Effector memory CD4-positive, alpha-beta T cell (primary cell): ENCODE data around the gene MOSPD2.

Source experiments
- DNase-seq, 3 donors: peaks; one replicate each; pipeline ENCODE4 v3.0.0-alpha.2; 2020
- H3K27ac ChIP-seq: 2 replicates; pipeline ENCODE4 v1.7.0; 2013; ENCODE audit warnings: mild to moderate bottlenecking, low read length, moderate library complexity; ENCODE audit not compliant: insufficient read depth, poor library complexity, severe bottlenecking
- H3K27me3 ChIP-seq: replicated peaks from 2 replicates; pipeline ENCODE4 v1.7.0; 2013; ENCODE audit warnings: mild to moderate bottlenecking, low read length; ENCODE audit not compliant: insufficient read depth, control insufficient read depth, poor library complexity, severe bottlenecking
- H3K36me3 ChIP-seq: 2 replicates; pipeline ENCODE4 v1.7.0; 2013; ENCODE audit warnings: mild to moderate bottlenecking, low read length, moderate library complexity; ENCODE audit not compliant: control insufficient read depth, insufficient read depth
- H3K4me1 ChIP-seq: 2 replicates; pipeline ENCODE4 v1.7.0; 2013; ENCODE audit warnings: low read length, mild to moderate bottlenecking; ENCODE audit not compliant: control insufficient read depth, insufficient read depth, poor library complexity, severe bottlenecking
- H3K4me3 ChIP-seq: 2 replicates; pipeline ENCODE4 v1.7.0; 2013; ENCODE audit warnings: low read length, low read depth, mild to moderate bottlenecking; ENCODE audit not compliant: insufficient read depth, poor library complexity, severe bottlenecking
- H3K9me3 ChIP-seq: 2 replicates; pipeline ENCODE4 v1.7.0; 2013; ENCODE audit warnings: mild to moderate bottlenecking, low read length, moderate library complexity; ENCODE audit not compliant: control insufficient read depth

MOSPD2 gene

GRCh38 chrX:14865201-14865600 lies 8.0 kb upstream of the MOSPD2 start:
- Histone ChIP-seq H3K36me3 (no peaks in the 10 kb centered on the region), H3K4me3 (no peak overlapping the region), H3K27ac (no peak overlapping the region), H3K27me3 (no peaks in the 10 kb centered on the region), H3K9me3 (no peaks in the 10 kb centered on the region), H3K4me1 (no peaks in the 10 kb centered on the region)
- DNase-seq = no peak

GRCh38 chrX:14871767-14872166 lies 1.5 kb upstream of the MOSPD2 start:
- Histone ChIP-seq H3K4me1 (no peaks in the 10 kb centered on the region), H3K9me3 (no peaks in the 10 kb centered on the region), H3K27me3 (no peaks in the 10 kb centered on the region), H3K36me3 (no peaks in the 10 kb centered on the region), H3K4me3 (no peak overlapping the region), H3K27ac (no peak overlapping the region)
- no peak for DNase-seq

- Histone ChIP-seq H3K36me3 (no peaks in the 10 kb centered on the region), H3K27me3 (no peaks in the 10 kb centered on the region), H3K4me3 (peak overlapping the region; percentile 71), H3K27ac (peak overlapping the region; percentile 57), H3K9me3 (no peaks in the 10 kb centered on the region), H3K4me1 (no peaks in the 10 kb centered on the region)
- no peak for DNase-seq
Observed at GRCh38 chrX:14872355-14872754, 866 bp upstream of the MOSPD2 start.

GRCh38 chrX:14873676-14874049 lies 442 bp downstream of the MOSPD2 start:
- Histone ChIP-seq H3K27me3 (no peaks in the 10 kb centered on the region), H3K36me3 (no peaks in the 10 kb centered on the region), H3K27ac (peak overlapping the region; percentile 75), H3K9me3 (no peaks in the 10 kb centered on the region), H3K4me3 (peak overlapping the region; percentile 60), H3K4me1 (no peaks in the 10 kb centered on the region)
- no peak for DNase-seq

- Histone ChIP-seq H3K4me3 (no peak overlapping the region), H3K27me3 (no peaks in the 10 kb centered on the region), H3K9me3 (no peaks in the 10 kb centered on the region), H3K27ac (no peak overlapping the region), H3K4me1 (no peaks in the 10 kb centered on the region), H3K36me3 (no peaks in the 10 kb centered on the region)
- DNase-seq = no peak
Observed at GRCh38 chrX:14875624-14876023, 2.4 kb downstream of the MOSPD2 start.

GRCh38 chrX:14883826-14884225 lies 10.6 kb downstream of the MOSPD2 start:
- no peaks in the 10 kb centered on the region for H3K9me3 ChIP-seq
- no peaks in the 10 kb centered on the region for H3K4me1 ChIP-seq
- H3K27ac ChIP-seq = no peak overlapping the region
- no peaks in the 10 kb centered on the region for H3K27me3 ChIP-seq
- H3K4me3 ChIP-seq = no peak overlapping the region
- DNase-seq = no peak
- H3K36me3 ChIP-seq = no peaks in the 10 kb centered on the region

GRCh38 chrX:14884714-14885113 lies 11.5 kb downstream of the MOSPD2 start:
- Histone ChIP-seq H3K9me3 (no peaks in the 10 kb centered on the region), H3K27ac (no peak overlapping the region), H3K27me3 (no peaks in the 10 kb centered on the region), H3K36me3 (no peaks in the 10 kb centered on the region), H3K4me1 (no peaks in the 10 kb centered on the region), H3K4me3 (no peak overlapping the region)
- no peak for DNase-seq

- Histone ChIP-seq H3K27me3 (no peaks in the 10 kb centered on the region), H3K36me3 (no peaks in the 10 kb centered on the region), H3K4me3 (no peak overlapping the region), H3K27ac (no peak overlapping the region), H3K9me3 (no peaks in the 10 kb centered on the region), H3K4me1 (no peaks in the 10 kb centered on the region)
- DNase-seq = no peak
Observed at GRCh38 chrX:14886252-14886651, 13.0 kb downstream of the MOSPD2 start.

- no peak for DNase-seq
- Histone ChIP-seq H3K27me3 (no peaks in the 10 kb centered on the region), H3K4me3 (no peak overlapping the region), H3K27ac (no peak overlapping the region), H3K36me3 (no peaks in the 10 kb centered on the region), H3K9me3 (no peaks in the 10 kb centered on the region), H3K4me1 (no peaks in the 10 kb centered on the region)
Observed at GRCh38 chrX:14896273-14896672, 23.1 kb downstream of the MOSPD2 start.

GRCh38 chrX:14897042-14897441 lies 23.8 kb downstream of the MOSPD2 start:
- Histone ChIP-seq H3K27ac (no peak overlapping the region), H3K4me1 (no peaks in the 10 kb centered on the region), H3K27me3 (no peaks in the 10 kb centered on the region), H3K4me3 (no peak overlapping the region), H3K9me3 (no peaks in the 10 kb centered on the region), H3K36me3 (no peaks in the 10 kb centered on the region)
- no peak for DNase-seq

- no peak overlapping the region for H3K27ac ChIP-seq
- H3K27me3 ChIP-seq = no peaks in the 10 kb centered on the region
- H3K36me3 ChIP-seq = no peaks in the 10 kb centered on the region
- H3K4me1 ChIP-seq = no peaks in the 10 kb centered on the region
- no peaks in the 10 kb centered on the region for H3K9me3 ChIP-seq
- H3K4me3 ChIP-seq = no peak overlapping the region
- DNase-seq = no peak
Observed at GRCh38 chrX:14899607-14900006, 26.4 kb downstream of the MOSPD2 start.
